HepG2 (cell line): ENCODE data around the gene OR7G3. TPM values are rescaled to one million over a fixed set of nuclear protein-coding genes. Genes with fewer than 3 reads are reported as not detected.

ENCODE experiments used
- ATAC-seq: fragments of 200-7000 bp; cut with Tn5 transposase; 3 replicates; pipeline ENCODE4 v1.9.1; 2020; ENCODE audit warnings: mild to moderate bottlenecking, moderate library complexity
- BruUV-seq: library from RNA; stranded (reverse); fragments of 400-500 nt; replicated peaks from 2 replicates; lab custom pipeline; 2021; lab: Mats Ljungman, UMichigan
- CTCF ChIA-PET: fragments of 300-600 bp; formaldehyde crosslinking; extraction: SDS; loops from one replicate; lab custom pipeline; 2021; ENCODE audit warnings: low total read pairs, inconsistent platforms, low intra/inter-chr PET ratio; lab: Yijun Ruan, JAX
- POLR2A ChIA-PET: fragments of 350-600 bp; sonication (Branson Sonifier 250); formaldehyde crosslinking; loops from one replicate; lab custom pipeline; 2020; ENCODE audit warnings: antibody characterized with exemption, inconsistent platforms; lab: Yijun Ruan, JAX
- DNase-seq: peaks from one replicate; pipeline ENCODE4 v3.0.0-alpha.2; 2015; ENCODE audit warnings: low spot score
- FAIRE-seq: peaks from 3 replicates; lab custom pipeline; 2011; peaks lifted over from hg19 to GRCh38; lab: Jason Lieb, UNC
- H2AFZ ChIP-seq: one replicate; pipeline ENCODE4 v1.6.1; 2011; ENCODE audit warnings: low read length, inconsistent platforms
- H3K27ac ChIP-seq: fragments of 300-600 bp; 3 replicates; pipeline ENCODE4 v1.8.0; 2011; ENCODE audit warnings: mixed run types, mild to moderate bottlenecking, mixed read lengths, low read length, inconsistent platforms; ENCODE audit not compliant: insufficient read depth; ENCODE audit errors: extremely low read length
- H3K27me3 ChIP-seq, 2 experiments: fragments of 200-600 bp in 1 of 2; 2 replicates in 1 of 2; 3 replicates in 1 of 2; pipeline versions ENCODE4 v1.6.0 to v1.8.0; 2011; ENCODE audit warnings: low read length in 2 of 2, mild to moderate bottlenecking in 2 of 2, moderate library complexity in 2 of 2, inconsistent platforms in 1 of 2; ENCODE audit not compliant: insufficient read depth in 2 of 2, control insufficient read depth in 1 of 2
- H3K36me3 ChIP-seq, 2 experiments: fragments of 200-600 bp in 1 of 2; replicated peaks in 1 of 2; 2 replicates in 1 of 2; 3 replicates in 1 of 2; pipeline versions ENCODE4 v1.5.1 to v1.8.0; 2011; ENCODE audit warnings: low read length in 2 of 2, inconsistent platforms in 1 of 2; ENCODE audit not compliant: insufficient read depth in 2 of 2, control insufficient read depth in 1 of 2
- H3K4me1 ChIP-seq: 2 replicates; pipeline ENCODE4 v1.5.1; 2012; ENCODE audit warnings: low read length, inconsistent platforms; ENCODE audit not compliant: insufficient read depth
- H3K4me2 ChIP-seq: 2 replicates; pipeline ENCODE4 v1.6.0; 2011; ENCODE audit warnings: low read depth, low read length, inconsistent platforms
- H3K4me3 ChIP-seq, 3 experiments: fragments of 200-600 bp in 1 of 3; sonication (generic), shearing (Covaris generic) in 1 of 3; replicated peaks in 1 of 3; 2 replicates each; pipeline ENCODE4 v1.5.1; 2011 to 2016; ENCODE audit warnings: low read length in 3 of 3, inconsistent platforms in 2 of 3, low read depth in 2 of 3, mild to moderate bottlenecking in 2 of 3, control low read depth in 1 of 3, mixed read lengths in 1 of 3; ENCODE audit not compliant: insufficient read depth in 1 of 3
- H3K79me2 ChIP-seq: one replicate; pipeline ENCODE4 v1.6.1; 2011; ENCODE audit warnings: low read length, inconsistent platforms; ENCODE audit not compliant: insufficient read depth
- H3K9ac ChIP-seq: 2 replicates; pipeline ENCODE4 v1.6.0; 2011; ENCODE audit warnings: mild to moderate bottlenecking, low read depth, low read length, inconsistent platforms; ENCODE audit not compliant: insufficient read depth
- H3K9me3 ChIP-seq: 2 replicates; pipeline ENCODE4 v1.5.1; 2012; ENCODE audit warnings: mild to moderate bottlenecking, low read length
- H4K20me1 ChIP-seq: 2 replicates; pipeline ENCODE4 v1.6.0; 2011; ENCODE audit warnings: inconsistent platforms, mild to moderate bottlenecking, low read length, moderate library complexity; ENCODE audit not compliant: insufficient read depth
- ELF4 ChIP-seq: sonication (generic); formaldehyde crosslinking; IDR thresholded peaks from 2 replicates; pipeline ENCODE4 v1.5.0; 2020; ENCODE audit warnings: missing genetic modification reagents, mild to moderate bottlenecking, moderate library complexity, borderline replicate concordance
- IKZF4 ChIP-seq: sonication (generic); formaldehyde crosslinking; IDR thresholded peaks from 2 replicates; pipeline ENCODE4 v1.5.1; 2020; ENCODE audit warnings: borderline replicate concordance, mild to moderate bottlenecking, low read depth, missing genetic modification reagents; ENCODE audit errors: not compliant biosample characterization
- MAZ ChIP-seq, 2 experiments: sonication (generic) in 1 of 2; formaldehyde crosslinking in 1 of 2; IDR thresholded peaks; 2 replicates each; pipeline versions ENCODE4 v1.5.0 to v1.6.1; 2012 to 2020; ENCODE audit warnings: low read depth in 2 of 2, mild to moderate bottlenecking in 2 of 2, borderline replicate concordance in 1 of 2, improper control_type of control experiment in 1 of 2, low read length in 1 of 2, missing genetic modification reagents in 1 of 2, moderate library complexity in 1 of 2
- NCOR1 ChIP-seq: fragments of 200-600 bp; sonication (generic); IDR thresholded peaks from 2 replicates; pipeline ENCODE4 v1.7.0; 2017; ENCODE audit warnings: antibody characterized with exemption, low read length, borderline replicate concordance
- NR1H2 ChIP-seq: sonication (generic); formaldehyde crosslinking; IDR thresholded peaks from 2 replicates; pipeline ENCODE4 v1.8.1; 2022; ENCODE audit warnings: low read depth, missing genetic modification reagents, borderline replicate concordance
- THAP11 ChIP-seq: IDR thresholded peaks from 2 replicates; pipeline ENCODE4 v1.6.1; 2016; ENCODE audit warnings: missing biosample characterization, missing genetic modification reagents
- ZNF12 ChIP-seq: sonication (generic); formaldehyde crosslinking; IDR thresholded peaks from 2 replicates; pipeline ENCODE4 v1.5.0; 2020; ENCODE audit warnings: missing genetic modification reagents
- ZNF318 ChIP-seq: sonication (generic); formaldehyde crosslinking; IDR thresholded peaks from 2 replicates; pipeline ENCODE4 v1.4.0; 2020; ENCODE audit warnings: mild to moderate bottlenecking, missing genetic modification reagents
- ZNF468 ChIP-seq: sonication (generic); formaldehyde crosslinking; IDR thresholded peaks from 2 replicates; pipeline ENCODE4 v1.8.0; 2022; ENCODE audit warnings: mild to moderate bottlenecking, moderate library complexity, missing genetic modification reagents
- ZNF557 ChIP-seq: sonication (generic); formaldehyde crosslinking; IDR thresholded peaks from 2 replicates; pipeline ENCODE4 v1.4.0; 2020; ENCODE audit warnings: missing genetic modification reagents
- WGBS: methylation state at CpG from one replicate; pipeline ENCODE4 v1.1.6; 2017; ENCODE audit warnings: low lambda C conversion rate; 5-methylcytosine and 5-hydroxymethylcytosine counted together
- in situ Hi-C: cut with HindIII; loops from 2 replicates; pipeline ENCODE4 v1.10.0; 2017; ENCODE audit warnings: low pct_unique_long_range_greater_than_20kb; ENCODE audit not compliant: extremely low pct_ligation_motif_present
- intact Hi-C: fragments of 100-400 bp; cut with micrococcal nuclease; formaldehyde crosslinking; loops from one replicate; pipeline ENCODE4 v1.10.0; 2022; ENCODE audit not compliant: unreplicated experiment
- polyA plus RNA-seq, 8 experiments: library from polyadenylated mRNA; depleted of rRNA in 3 of 8; stranded (reverse) in 7 of 8; unstranded in 1 of 8; fragments of >200 nt; fragmentation: Illumina TruSeq in 4 of 8; extraction: Trizol in 4 of 8; gene quantifications; 2 replicates each; pipeline versions ENCODE4 v1.2.1 to v1.2.3, GENCODE V29; 2011 to 2016; ENCODE audit warnings: low read depth in 4 of 8, missing spikeins in 1 of 8, mixed read lengths in 1 of 8; ENCODE audit not compliant: insufficient read depth in 1 of 8
- total RNA-seq, 5 experiments: library from RNA; depleted of rRNA; stranded (reverse); fragments of >200 nt; fragmentation: Illumina TruSeq; extraction: Trizol; gene quantifications; 2 replicates each; pipeline ENCODE4 v1.2.3, GENCODE V29; 2016; ENCODE audit warnings: low read depth in 1 of 5

The OR7G3 gene
- total and polyA plus RNA-seq, 2 of the 13 experiments (the other 11 are each of a cell fraction or from before 2014, with no cell fraction given): not detected

- no peak overlapping the region for H3K9ac ChIP-seq
- no peak overlapping the region for H2AFZ ChIP-seq
Measured at GRCh38 chr19:9132422-9132821, 5.7 kb upstream of the OR7G3 start.

More at GRCh38 chr19:9132422-9132821, 5.7 kb upstream of the OR7G3 start:
- no peak overlapping the region for H3K27ac ChIP-seq
- CTCF ChIA-PET: no interaction called here
- POLR2A ChIA-PET: no interaction called here
- FAIRE-seq: no peak
- H3K4me2 ChIP-seq: no peak overlapping the region
- no peak for ATAC-seq
- peaks cover 0 to 2% of the 10 kb centered on the region in 2 experiments; a peak in 2 of 5 replicates for H3K27me3 ChIP-seq
- no TSS peak for BruUV-seq
- H3K4me3 ChIP-seq: no peak overlapping the region
- no peaks in the 10 kb centered on the region for H4K20me1 ChIP-seq
- no peaks in the 10 kb centered on the region for H3K79me2 ChIP-seq
- no peaks in the 10 kb centered on the region for H3K9me3 ChIP-seq
- no peaks in the 10 kb centered on the region for H3K36me3 ChIP-seq
- DNase-seq: no peak
- no peaks in the 10 kb centered on the region for H3K4me1 ChIP-seq
- intact Hi-C loops: loop anchor here (10.0 kb wide), 2 partner anchors 302 to 452 kb away; partner anchors contain the start of genes ZNF121 and ZNF266
- TF ChIP-seq THAP11: no peak
- no peak for TF ChIP-seq NCOR1
- TF ChIP-seq ZNF12 (CRISPR knock-in tag): no peak
- TF ChIP-seq MAZ (IDR thresholded peaks at IDR 0.05; ENCODE audit: borderline replicate concordance, low read depth, low read length): no peak
- no peak for TF ChIP-seq MAZ (CRISPR knock-in tag; IDR thresholded peaks at IDR 0.05; ENCODE audit: low read depth)
- no peak for TF ChIP-seq ZNF557 (CRISPR knock-in tag)
- TF ChIP-seq ZNF468 (CRISPR knock-in tag): no peak
- TF ChIP-seq ELF4 (CRISPR knock-in tag): no peak
- no peak for TF ChIP-seq NR1H2 (CRISPR knock-in tag)
- TF ChIP-seq IKZF4 (CRISPR knock-in tag): no peak
- TF ChIP-seq ZNF318 (CRISPR knock-in tag): no peak
- WGBS: 4% methylated on average over 4 of the region's 5 CpGs
- in situ Hi-C loops: loop anchor here (25.0 kb wide), 1 partner anchor 655 kb away; no protein-coding TSS in a partner anchor
